AG09319 (cell line): ENCODE results near the gene NFKBIZ.

ENCODE experiments used
- DNase-seq: peaks from one replicate; pipeline ENCODE4 v3.0.0-alpha.2; 2010; ENCODE audit warnings: low read depth; ENCODE audit errors: extremely low read depth
- CTCF ChIP-seq: IDR thresholded peaks from 2 replicates; pipeline ENCODE4 v1.5.1; 2011; ENCODE audit warnings: low read depth, mild to moderate bottlenecking, inconsistent platforms, low read length, moderate library complexity

Gene NFKBIZ

GRCh38 chr3:101845425-101845824 lies 3.9 kb upstream of the NFKBIZ start:
- no peak for DNase-seq

GRCh38 chr3:101846709-101847108 lies 2.6 kb upstream of the NFKBIZ start:
- no peak for TF ChIP-seq CTCF
- DNase-seq = no peak

More at GRCh38 chr3:101845425-101845824, 3.9 kb upstream of the NFKBIZ start:
- no peak for TF ChIP-seq CTCF

GRCh38 chr3:101847328-101847727 lies 2.0 kb upstream of the NFKBIZ start:
- no peak for TF ChIP-seq CTCF

GRCh38 chr3:101848326-101848725 lies 988 bp upstream of the NFKBIZ start:
- TF ChIP-seq CTCF = no peak
- no peak for DNase-seq

More at GRCh38 chr3:101847328-101847727, 2.0 kb upstream of the NFKBIZ start:
- no peak for DNase-seq

- no peak for TF ChIP-seq CTCF
- DNase-seq = no peak
Observed at GRCh38 chr3:101849714-101850245, 466 bp downstream of the NFKBIZ start.

- DNase-seq = no peak
- no peak for TF ChIP-seq CTCF
Observed at GRCh38 chr3:101850246-101851051, 1.1 kb downstream of the NFKBIZ start.

GRCh38 chr3:101851072-101851770 lies 1.9 kb downstream of the NFKBIZ start:
- no peak for TF ChIP-seq CTCF
- no peak for DNase-seq
